Lower leg skin (tissue), 4 donors: ENCODE measurements around the gene KIRREL3. TPM values are rescaled to one million over a fixed set of nuclear protein-coding genes. Genes with fewer than 3 reads are reported as not detected.

ENCODE experiments used
- DNase-seq, 2 donors: peaks; one replicate each; pipeline ENCODE4 v3.0.0-alpha.2; 2019; ENCODE audit warnings: low spot score in 2 of 2
- H3K4me3 ChIP-seq: fragments of 200-600 bp; sonication (generic); 2 replicates; pipeline ENCODE4 v1.5.1; 2017; ENCODE audit warnings: mild to moderate bottlenecking, low read depth; ENCODE audit not compliant: poor library complexity, severe bottlenecking
- POLR2A ChIP-seq, 2 donors: fragments of 450-650 bp; IDR thresholded peaks; one replicate each; pipeline ENCODE4 v1.6.1; 2016 to 2017; ENCODE audit warnings: antibody characterized with exemption in 2 of 2, mild to moderate bottlenecking in 1 of 2, moderate library complexity in 1 of 2
- WGBS, 2 donors: methylation state at CpG; one replicate each; pipeline ENCODE4 v1.1.5; 2018; 5-methylcytosine and 5-hydroxymethylcytosine counted together
- intact Hi-C: fragments of 100-400 bp; cut with DNase I; formaldehyde crosslinking; loops from one replicate; pipeline ENCODE4 v1.15.0; 2023; ENCODE audit warnings: low total_unique reads
- total RNA-seq, 4 donors: library from RNA; depleted of rRNA; stranded (reverse); fragments of >200 nt; gene quantifications; one replicate each; pipeline ENCODE4 v1.1.0, GENCODE V29; 2016
- TF ChIP-seq, protein P1 (sequence below), 3 donors: fragments of 450-650 bp; IDR thresholded peaks; one replicate each; pipeline ENCODE4 v1.5.1; 2016; ENCODE audit warnings: antibody characterized with exemption in 3 of 3, mild to moderate bottlenecking in 3 of 3, moderate library complexity in 2 of 3

KIRREL3 gene
- total RNA-seq, 4 donors from 2014 or later = 0.13 TPM; not detected in 3

DNA sequence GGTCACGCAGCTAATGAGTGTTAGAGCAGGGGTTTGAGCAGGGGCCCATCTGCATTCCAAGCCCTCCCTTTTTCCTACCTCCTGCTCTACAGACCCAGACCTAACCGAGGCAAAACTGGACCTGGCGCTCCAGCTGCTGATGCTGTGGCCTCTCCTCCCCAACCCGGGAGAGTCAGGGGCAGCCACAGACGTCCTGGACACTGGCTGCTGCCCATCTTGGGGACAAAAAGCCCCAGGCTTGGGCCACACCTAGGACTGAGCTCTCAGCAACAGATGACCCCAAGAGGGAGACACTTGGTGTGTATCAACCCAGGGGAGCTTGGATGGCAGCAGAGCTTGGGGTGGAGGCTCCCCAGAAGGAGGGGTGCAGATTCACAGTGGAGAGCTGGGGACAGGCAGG is 472.5 kb downstream of the KIRREL3 start:
- 55 to 69% methylated on average over 5 of the region's 5 CpGs for WGBS, 2 donors
- TF ChIP-seq, protein P1, sequence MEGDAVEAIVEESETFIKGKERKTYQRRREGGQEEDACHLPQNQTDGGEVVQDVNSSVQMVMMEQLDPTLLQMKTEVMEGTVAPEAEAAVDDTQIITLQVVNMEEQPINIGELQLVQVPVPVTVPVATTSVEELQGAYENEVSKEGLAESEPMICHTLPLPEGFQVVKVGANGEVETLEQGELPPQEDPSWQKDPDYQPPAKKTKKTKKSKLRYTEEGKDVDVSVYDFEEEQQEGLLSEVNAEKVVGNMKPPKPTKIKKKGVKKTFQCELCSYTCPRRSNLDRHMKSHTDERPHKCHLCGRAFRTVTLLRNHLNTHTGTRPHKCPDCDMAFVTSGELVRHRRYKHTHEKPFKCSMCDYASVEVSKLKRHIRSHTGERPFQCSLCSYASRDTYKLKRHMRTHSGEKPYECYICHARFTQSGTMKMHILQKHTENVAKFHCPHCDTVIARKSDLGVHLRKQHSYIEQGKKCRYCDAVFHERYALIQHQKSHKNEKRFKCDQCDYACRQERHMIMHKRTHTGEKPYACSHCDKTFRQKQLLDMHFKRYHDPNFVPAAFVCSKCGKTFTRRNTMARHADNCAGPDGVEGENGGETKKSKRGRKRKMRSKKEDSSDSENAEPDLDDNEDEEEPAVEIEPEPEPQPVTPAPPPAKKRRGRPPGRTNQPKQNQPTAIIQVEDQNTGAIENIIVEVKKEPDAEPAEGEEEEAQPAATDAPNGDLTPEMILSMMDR (IDR thresholded peaks at IDR 0.05) = no peak
- no peak for TF ChIP-seq POLR2A (IDR thresholded peaks at IDR 0.05)

DNA sequence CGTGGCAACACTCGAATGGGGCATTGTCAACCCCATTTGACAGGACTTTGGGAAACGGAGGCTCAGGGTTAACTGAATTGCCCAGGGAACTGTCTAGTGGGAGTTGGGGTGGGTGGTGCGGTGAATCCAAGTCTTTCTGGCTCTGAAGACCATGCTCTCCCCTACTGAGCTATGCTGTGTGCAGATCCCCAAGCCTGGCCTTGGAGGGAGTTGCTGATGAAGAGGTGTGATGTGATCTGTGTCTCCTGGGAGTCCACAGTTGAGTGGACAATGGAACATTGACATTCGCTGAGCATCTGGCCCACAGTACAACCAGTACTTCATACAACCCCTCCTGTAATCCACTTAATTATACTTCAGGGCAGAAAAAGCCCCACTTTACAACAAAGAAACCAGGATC is 472.9 kb downstream of the KIRREL3 start:
- TF ChIP-seq POLR2A (IDR thresholded peaks at IDR 0.05) = no peak
- TF ChIP-seq, protein P1 (IDR thresholded peaks at IDR 0.05) = no peak
- no peak overlapping the region for H3K4me3 ChIP-seq
- DNase-seq = no peak
- intact Hi-C loops = no loop called here
- WGBS, 2 donors = 75 to 76% methylated on average over 5 of the region's 5 CpGs

More for the DNA sequence above, 472.5 kb downstream of the KIRREL3 start:
- intact Hi-C loops = no loop called here
- DNase-seq = no peak
- H3K4me3 ChIP-seq = no peak overlapping the region

GRCh38 chr11:126526471-126526870 is 474.1 kb downstream of the KIRREL3 start:
- DNase-seq = no peak
- TF ChIP-seq, protein P1 (IDR thresholded peaks at IDR 0.05) = no peak
- TF ChIP-seq POLR2A (IDR thresholded peaks at IDR 0.05) = no peak
- WGBS, 2 donors = 77 to 84% methylated on average over 10 of the region's 10 CpGs
- H3K4me3 ChIP-seq = no peak overlapping the region
- intact Hi-C loops = no loop called here

DNA sequence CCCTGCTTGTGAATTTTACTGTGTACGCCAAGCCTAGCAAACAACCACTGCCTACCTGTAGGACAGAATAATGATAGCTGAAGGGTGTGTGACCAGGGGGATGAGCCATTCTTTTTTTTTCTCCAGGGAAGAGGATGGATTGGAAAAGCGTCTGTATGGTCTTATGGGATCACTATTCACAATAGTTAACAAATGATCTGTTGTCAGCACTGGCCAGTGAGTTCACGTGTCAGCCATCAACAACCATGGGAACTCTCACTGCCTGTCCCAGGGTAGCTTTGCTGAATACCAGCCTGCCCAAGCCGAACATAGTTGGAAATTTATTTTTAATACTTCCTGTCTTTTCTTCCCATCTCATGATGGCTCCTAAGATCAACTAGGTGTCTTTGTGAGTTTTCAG is 474.9 kb downstream of the KIRREL3 start:
- WGBS, 2 donors = 76 to 77% methylated on average over 4 of the region's 4 CpGs
- DNase-seq = no peak
- TF ChIP-seq, protein P1 (IDR thresholded peaks at IDR 0.05) = no peak
- no peak for TF ChIP-seq POLR2A (IDR thresholded peaks at IDR 0.05)
- intact Hi-C loops = no loop called here
- H3K4me3 ChIP-seq = no peak overlapping the region

- no peak for DNase-seq
- no peak for TF ChIP-seq POLR2A (IDR thresholded peaks at IDR 0.05)
- TF ChIP-seq, protein P1 (IDR thresholded peaks at IDR 0.05) = no peak
- H3K4me3 ChIP-seq = no peak overlapping the region
- WGBS, 2 donors = 74 to 76% methylated on average over 10 of the region's 10 CpGs
- intact Hi-C loops = no loop called here
These were observed 475.4 kb downstream of the KIRREL3 start for GRCh38 chr11:126525216-126525615.
